Caco-2 (cell line): ENCODE data around the gene SEC31A. TPM values are rescaled to one million over a fixed set of nuclear protein-coding genes. Genes with fewer than 3 reads are reported as not detected.

ENCODE experiments used
- BruUV-seq: library from RNA; stranded (reverse); fragments of 400-500 nt; replicated peaks from 2 replicates; lab custom pipeline; 2021; lab: Mats Ljungman, UMichigan
- CTCF ChIA-PET: fragments of 300-600 bp; sonication (Branson Sonifier 250); formaldehyde crosslinking; loops from one replicate; lab custom pipeline; 2022; ENCODE audit warnings: antibody characterized with exemption; lab: Charles Lee
- POLR2A ChIA-PET: fragments of 300-600 bp; sonication (Branson Sonifier 250); formaldehyde crosslinking; loops from one replicate; lab custom pipeline; 2022; ENCODE audit warnings: antibody characterized with exemption; lab: Charles Lee
- DNase-seq, 2 experiments: peaks; one replicate each; pipeline versions ENCODE4 v3.0.0 to v3.0.0-alpha.2; 2020 to 2022
- H3K27me3 ChIP-seq: replicated peaks from 2 replicates; pipeline ENCODE4 v1.6.0; 2011; ENCODE audit warnings: low read length; ENCODE audit not compliant: control insufficient read depth, insufficient read depth
- H3K36me3 ChIP-seq: 2 replicates; pipeline ENCODE4 v1.5.1; 2011; ENCODE audit warnings: low read length; ENCODE audit not compliant: control insufficient read depth, insufficient read depth
- H3K4me1 ChIP-seq: fragments of 250-450 bp; sonication (Bioruptor Pico); 2 replicates; pipeline ENCODE4 v1.5.1; 2020; ENCODE audit warnings: mild to moderate bottlenecking
- H3K4me3 ChIP-seq: 2 replicates; pipeline ENCODE4 v1.5.1; 2011; ENCODE audit warnings: low read depth, mild to moderate bottlenecking, control low read depth, low read length
- H3K9me3 ChIP-seq: fragments of 250-450 bp; sonication (Bioruptor Pico); 2 replicates; pipeline ENCODE4 v1.5.1; 2020; ENCODE audit warnings: mild to moderate bottlenecking, moderate library complexity
- H3K27ac Mint-ChIP-seq: one replicate; pipeline ENCODE4 v1.8.0; 2022; ENCODE audit warnings: mixed read lengths; ENCODE audit not compliant: unreplicated experiment
- H3K27me3 Mint-ChIP-seq: one replicate; pipeline ENCODE4 v1.8.0; 2022; ENCODE audit warnings: mixed read lengths; ENCODE audit not compliant: insufficient read depth, unreplicated experiment
- H3K36me3 Mint-ChIP-seq: one replicate; pipeline ENCODE4 v1.8.0; 2022; ENCODE audit warnings: mild to moderate bottlenecking, mixed read lengths; ENCODE audit not compliant: insufficient read depth, unreplicated experiment
- H3K4me1 Mint-ChIP-seq: one replicate; pipeline ENCODE4 v1.8.0; 2022; ENCODE audit warnings: low read depth, mixed read lengths; ENCODE audit not compliant: unreplicated experiment
- H3K4me3 Mint-ChIP-seq: one replicate; pipeline ENCODE4 v1.8.0; 2022; ENCODE audit warnings: mild to moderate bottlenecking, moderate library complexity, mixed read lengths; ENCODE audit not compliant: unreplicated experiment
- H3K9me3 Mint-ChIP-seq: one replicate; pipeline ENCODE4 v1.8.0; 2022; ENCODE audit warnings: mixed read lengths; ENCODE audit not compliant: unreplicated experiment
- intact Hi-C: fragments of 100-400 bp; cut with micrococcal nuclease; formaldehyde crosslinking; loops from one replicate; pipeline ENCODE4 v1.10.0; 2022; ENCODE audit not compliant: unreplicated experiment
- total RNA-seq: library from RNA; stranded (reverse); gene quantifications from 2 replicates; pipeline ENCODE4 v1.2.3, GENCODE V29; 2022
- TF ChIP-seq, protein P1 (sequence below), 2 experiments: fragments of 200-600 bp in 1 of 2; IDR thresholded peaks; 1 replicate in 1 of 2; 2 replicates in 1 of 2; pipeline versions ENCODE4 v1.5.1 to v1.8.0; 2011 to 2022; ENCODE audit warnings: antibody characterized with exemption in 1 of 2, control low read depth in 1 of 2, inconsistent platforms in 1 of 2, low read depth in 1 of 2, low read length in 1 of 2, mild to moderate bottlenecking in 1 of 2, moderate library complexity in 1 of 2; ENCODE audit not compliant: insufficient read depth in 1 of 2, severe bottlenecking in 1 of 2, unreplicated experiment in 1 of 2

Gene SEC31A
- total RNA-seq, 1 experiment from 2014 or later, result 175 TPM

DNA sequence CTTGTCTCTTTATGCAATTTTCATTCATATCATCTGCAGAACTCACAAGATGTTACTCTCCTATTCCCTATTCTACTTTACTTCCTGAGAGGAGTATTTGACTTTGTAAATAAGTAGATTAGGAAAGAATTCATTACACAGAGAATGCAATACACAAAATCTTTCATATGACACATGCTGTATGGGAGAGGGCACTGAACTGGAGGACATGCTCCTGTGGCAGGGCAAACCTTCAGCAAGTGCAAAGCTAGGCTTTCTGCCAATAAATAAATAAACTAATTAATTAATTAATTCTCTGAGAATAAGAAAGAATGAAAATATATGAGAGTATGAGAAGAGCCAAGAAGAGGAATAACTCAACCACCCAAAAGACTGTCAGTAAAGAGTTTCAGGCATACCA is 43.5 kb upstream of the SEC31A start:
- Mint-ChIP-seq H3K27me3 (no peaks in the 10 kb centered on the region), H3K4me1 (no peaks in the 10 kb centered on the region), H3K9me3 (no peaks in the 10 kb centered on the region), H3K36me3 (peaks cover 45% of the 10 kb centered on the region), H3K27ac (no peak overlapping the region), H3K4me3 (no peak overlapping the region)
- intact Hi-C loops, result no loop called here
- Histone ChIP-seq H3K4me3 (no peak overlapping the region), H3K9me3 (no peaks in the 10 kb centered on the region), H3K27me3 (no peaks in the 10 kb centered on the region), H3K4me1 (no peaks in the 10 kb centered on the region), H3K36me3 (0 out of 2 replicates have a peak, but pooled peaks cover 1% of the 10 kb centered on the region)
- ChIA-PET POLR2A (no interaction called here), CTCF (no interaction called here)
- no TSS peak for BruUV-seq
- DNase-seq, result no peak
- TF ChIP-seq, protein P1, sequence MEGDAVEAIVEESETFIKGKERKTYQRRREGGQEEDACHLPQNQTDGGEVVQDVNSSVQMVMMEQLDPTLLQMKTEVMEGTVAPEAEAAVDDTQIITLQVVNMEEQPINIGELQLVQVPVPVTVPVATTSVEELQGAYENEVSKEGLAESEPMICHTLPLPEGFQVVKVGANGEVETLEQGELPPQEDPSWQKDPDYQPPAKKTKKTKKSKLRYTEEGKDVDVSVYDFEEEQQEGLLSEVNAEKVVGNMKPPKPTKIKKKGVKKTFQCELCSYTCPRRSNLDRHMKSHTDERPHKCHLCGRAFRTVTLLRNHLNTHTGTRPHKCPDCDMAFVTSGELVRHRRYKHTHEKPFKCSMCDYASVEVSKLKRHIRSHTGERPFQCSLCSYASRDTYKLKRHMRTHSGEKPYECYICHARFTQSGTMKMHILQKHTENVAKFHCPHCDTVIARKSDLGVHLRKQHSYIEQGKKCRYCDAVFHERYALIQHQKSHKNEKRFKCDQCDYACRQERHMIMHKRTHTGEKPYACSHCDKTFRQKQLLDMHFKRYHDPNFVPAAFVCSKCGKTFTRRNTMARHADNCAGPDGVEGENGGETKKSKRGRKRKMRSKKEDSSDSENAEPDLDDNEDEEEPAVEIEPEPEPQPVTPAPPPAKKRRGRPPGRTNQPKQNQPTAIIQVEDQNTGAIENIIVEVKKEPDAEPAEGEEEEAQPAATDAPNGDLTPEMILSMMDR (IDR thresholded peaks at IDR 0.05; ENCODE audit: insufficient read depth in 1 of 2, low read depth in 1 of 2, low read length in 1 of 2, severe bottlenecking in 1 of 2, unreplicated experiment in 1 of 2), result no peak

- peaks cover 39% of the 10 kb centered on the region for H3K36me3 Mint-ChIP-seq
- no peak for DNase-seq
- no peaks in the 10 kb centered on the region for H3K9me3 ChIP-seq
- ChIA-PET POLR2A (no interaction called here), CTCF (no interaction called here)
- no peaks in the 10 kb centered on the region for H3K36me3 ChIP-seq
- no peaks in the 10 kb centered on the region for H3K4me1 Mint-ChIP-seq
- H3K4me3 Mint-ChIP-seq, result no peak overlapping the region
- no peaks in the 10 kb centered on the region for H3K27me3 Mint-ChIP-seq
- H3K27me3 ChIP-seq, result no peaks in the 10 kb centered on the region
- H3K27ac Mint-ChIP-seq, result no peak overlapping the region
- H3K4me1 ChIP-seq, result peaks cover 10% of the 10 kb centered on the region
- BruUV-seq, result no TSS peak
- H3K9me3 Mint-ChIP-seq, result no peaks in the 10 kb centered on the region
- intact Hi-C loops, result no loop called here
- H3K4me3 ChIP-seq, result no peak overlapping the region
- TF ChIP-seq, protein P1 (IDR thresholded peaks at IDR 0.05; ENCODE audit: insufficient read depth in 1 of 2, low read depth in 1 of 2, low read length in 1 of 2, severe bottlenecking in 1 of 2, unreplicated experiment in 1 of 2), result no peak
Measured at GRCh38 chr4:82930848-82931755, 40.1 kb upstream of the SEC31A start.

DNA sequence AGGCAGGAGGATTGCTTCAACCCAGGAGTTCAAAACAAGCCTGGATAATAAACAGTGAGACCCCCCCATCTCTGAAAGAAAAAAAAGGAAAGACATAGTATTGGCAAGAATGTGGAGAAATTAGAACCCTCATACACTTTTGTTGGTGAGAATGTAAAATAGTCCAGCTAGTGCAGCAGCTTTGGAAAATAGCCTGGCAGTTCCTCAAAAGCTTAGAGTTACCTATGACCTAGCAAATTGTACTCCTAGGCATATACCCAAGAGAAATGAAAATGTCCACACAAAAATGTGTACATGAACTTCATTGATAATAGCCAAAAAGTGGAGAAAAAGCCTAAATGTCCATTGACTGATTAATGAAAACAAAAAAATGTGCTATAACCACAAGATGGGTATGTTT is 30.8 kb upstream of the SEC31A start:
- Histone ChIP-seq H3K4me3 (no peak overlapping the region), H3K4me1 (no peaks in the 10 kb centered on the region; the same call in 1 of the 2 replicates), H3K9me3 (no peaks in the 10 kb centered on the region), H3K27me3 (no peaks in the 10 kb centered on the region), H3K36me3 (no peaks in the 10 kb centered on the region; the same call in 1 of the 2 replicates)
- no peaks in the 10 kb centered on the region for H3K27me3 Mint-ChIP-seq
- intact Hi-C loops, result no loop called here
- POLR2A ChIA-PET, result no interaction called here
- H3K4me1 Mint-ChIP-seq, result no peaks in the 10 kb centered on the region
- H3K4me3 Mint-ChIP-seq, result no peak overlapping the region
- TF ChIP-seq, protein P1 (IDR thresholded peaks at IDR 0.05; ENCODE audit: insufficient read depth in 1 of 2, low read depth in 1 of 2, low read length in 1 of 2, severe bottlenecking in 1 of 2, unreplicated experiment in 1 of 2), result no peak
- H3K9me3 Mint-ChIP-seq, result no peaks in the 10 kb centered on the region
- no TSS peak for BruUV-seq
- CTCF ChIA-PET, result no interaction called here
- peaks cover 6% of the 10 kb centered on the region for H3K36me3 Mint-ChIP-seq
- no peak overlapping the region for H3K27ac Mint-ChIP-seq
- no peak for DNase-seq
